ENCODE measurements around the gene FMNL2. TPM values are rescaled to one million over a fixed set of nuclear protein-coding genes. Genes with fewer than 3 reads are reported as not detected.

Gene FMNL2
- total RNA-seq, 1 experiment from 2014 or later, result 33.6 TPM

DNA sequence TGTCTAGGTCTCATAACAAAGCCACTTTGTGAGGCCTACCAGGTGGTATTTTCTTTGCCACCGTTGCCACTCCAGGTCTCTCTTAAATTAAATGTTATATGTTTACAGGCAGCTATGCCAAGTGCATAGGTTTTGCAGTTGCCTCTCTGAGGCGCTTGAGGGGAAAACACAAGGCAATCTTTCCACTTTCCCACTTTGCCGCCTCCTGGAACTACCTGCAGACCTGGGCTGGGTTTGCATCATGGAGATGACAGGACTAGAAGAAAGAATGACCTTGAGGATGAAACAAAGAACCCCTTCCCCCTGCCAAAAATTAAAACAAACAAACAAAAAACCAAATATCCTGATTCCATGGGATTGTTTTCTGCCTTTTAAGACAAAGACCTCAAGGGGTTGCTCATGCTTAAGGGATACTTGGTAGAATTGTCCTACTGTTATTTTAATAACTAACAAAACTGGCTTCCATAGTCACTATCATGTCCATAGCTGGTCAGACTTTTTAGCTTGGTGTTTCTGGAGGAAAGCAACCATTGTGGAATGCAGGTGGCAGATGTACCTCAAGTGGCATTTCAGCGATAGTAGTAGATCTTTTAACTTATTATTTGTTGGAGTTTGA lies 222.4 kb downstream of the FMNL2 start:
- TF ChIP-seq, protein P1, sequence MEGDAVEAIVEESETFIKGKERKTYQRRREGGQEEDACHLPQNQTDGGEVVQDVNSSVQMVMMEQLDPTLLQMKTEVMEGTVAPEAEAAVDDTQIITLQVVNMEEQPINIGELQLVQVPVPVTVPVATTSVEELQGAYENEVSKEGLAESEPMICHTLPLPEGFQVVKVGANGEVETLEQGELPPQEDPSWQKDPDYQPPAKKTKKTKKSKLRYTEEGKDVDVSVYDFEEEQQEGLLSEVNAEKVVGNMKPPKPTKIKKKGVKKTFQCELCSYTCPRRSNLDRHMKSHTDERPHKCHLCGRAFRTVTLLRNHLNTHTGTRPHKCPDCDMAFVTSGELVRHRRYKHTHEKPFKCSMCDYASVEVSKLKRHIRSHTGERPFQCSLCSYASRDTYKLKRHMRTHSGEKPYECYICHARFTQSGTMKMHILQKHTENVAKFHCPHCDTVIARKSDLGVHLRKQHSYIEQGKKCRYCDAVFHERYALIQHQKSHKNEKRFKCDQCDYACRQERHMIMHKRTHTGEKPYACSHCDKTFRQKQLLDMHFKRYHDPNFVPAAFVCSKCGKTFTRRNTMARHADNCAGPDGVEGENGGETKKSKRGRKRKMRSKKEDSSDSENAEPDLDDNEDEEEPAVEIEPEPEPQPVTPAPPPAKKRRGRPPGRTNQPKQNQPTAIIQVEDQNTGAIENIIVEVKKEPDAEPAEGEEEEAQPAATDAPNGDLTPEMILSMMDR (conservative IDR thresholded peaks at IDR 0.05), result no peak
- H2AFZ ChIP-seq (ENCODE audit: low read length), result no peak overlapping the region
- H3K27me3 Mint-ChIP-seq (ENCODE audit: low read depth), result no peaks in the 10 kb centered on the region
- H3T11ph ChIP-seq (ENCODE audit: low read length), result no peak overlapping the region
- H3K36me3 Mint-ChIP-seq (ENCODE audit: insufficient read depth in 1 of 3, low read depth in 3 of 3), result peaks cover 9 to 30% (median 24%) of the 10 kb centered on the region in 3 experiments; a peak in 6 of 7 replicates
- H4K20me1 ChIP-seq (ENCODE audit: control insufficient read depth, insufficient read depth, insufficient read length), result no peaks in the 10 kb centered on the region
- no peak overlapping the region for H2AK5ac ChIP-seq (ENCODE audit: insufficient read length, low read length)
- H2BK12ac ChIP-seq (ENCODE audit: insufficient read length, low read depth, low read length), result no peak overlapping the region
- H3K4me1 ChIP-seq (ENCODE audit: insufficient read depth, low read length), result no peaks in the 10 kb centered on the region
- no peak overlapping the region for H4K8ac ChIP-seq (replicated peaks; ENCODE audit: insufficient read length, low read depth, low read length)
- peak overlapping the region in 1 of 3 experiments; percentile 14; a peak in 2 of 7 replicates for H3K27ac Mint-ChIP-seq
- peaks cover 10 to 19% of the 10 kb centered on the region in 2 experiments for H3K4me1 Mint-ChIP-seq
- no peak overlapping the region for H3K27ac ChIP-seq (ENCODE audit: insufficient read length, low read depth, low read length)
- no peaks in the 10 kb centered on the region for H3K27me3 ChIP-seq (ENCODE audit: insufficient read depth, low read length)
- H3K14ac ChIP-seq (ENCODE audit: insufficient read depth, low read length), result no peak overlapping the region
- WGBS (ENCODE audit: extremely low coverage, insufficient read length, low lambda C conversion rate), result no CpG with 5 or more reads among the region's 4 CpGs
- no peak overlapping the region for H3K23ac ChIP-seq (ENCODE audit: insufficient read length, low read depth, low read length)
- H3K79me2 ChIP-seq (ENCODE audit: insufficient read depth, low read length), result no peaks in the 10 kb centered on the region
- H4K5ac ChIP-seq (ENCODE audit: insufficient read length, low read depth, low read length), result no peak overlapping the region
- H2BK5ac ChIP-seq (ENCODE audit: insufficient read length, low read length), result no peak overlapping the region
- H2BK120ac ChIP-seq (ENCODE audit: low read depth, low read length, poor library complexity, severe bottlenecking), result no peak overlapping the region
- H3K79me1 ChIP-seq (ENCODE audit: insufficient read depth, low read depth, low read length, poor library complexity, severe bottlenecking), result no peaks in the 10 kb centered on the region
- H3K56ac ChIP-seq (ENCODE audit: insufficient read length, low read depth, low read length), result no peak overlapping the region
- H3K4ac ChIP-seq (ENCODE audit: low read depth, low read length), result no peak overlapping the region
- H2BK15ac ChIP-seq (ENCODE audit: low read depth, low read length), result no peak overlapping the region
- H3K23me2 ChIP-seq (ENCODE audit: insufficient read length, low read depth, low read length, poor library complexity, severe bottlenecking), result no peaks in the 10 kb centered on the region
- H3K9ac ChIP-seq (ENCODE audit: extremely low read depth, insufficient read length, low read length), result no peak overlapping the region
- no peak overlapping the region for H3K4me2 ChIP-seq (ENCODE audit: insufficient read depth, insufficient read length, low read length)
- H3K4me3 Mint-ChIP-seq, result no peak overlapping the region
- H4K91ac ChIP-seq (ENCODE audit: insufficient read length, low read depth, low read length), result no peak overlapping the region
- no peak for DNase-seq
- H2BK20ac ChIP-seq (ENCODE audit: low read depth, low read length, poor library complexity, severe bottlenecking), result no peak overlapping the region
- H3K9me3 Mint-ChIP-seq, result no peaks in the 10 kb centered on the region
- no peaks in the 10 kb centered on the region for H3K9me3 ChIP-seq (ENCODE audit: control insufficient read depth, low read depth, low read length)
- H3K18ac ChIP-seq (ENCODE audit: insufficient read length, low read depth, low read length), result no peak overlapping the region

Data from H9 (cell line).